Mammary epithelial cell (primary cell): Measurements from ENCODE around the gene BTBD6.
"Not testable (repeated sequence)": the region's sequence is repeated elsewhere in the genome, so short reads cannot be mapped to it uniquely, and the experiment has no call there.

Experiments
- CTCF ChIP-seq, 2 donors: IDR thresholded peaks in 1 of 2; conservative IDR thresholded peaks in 1 of 2; 2 replicates each; pipeline ENCODE4 v1.5.1; 2011 to 2012; ENCODE audit warnings: inconsistent platforms in 2 of 2, low read length in 2 of 2, mild to moderate bottlenecking in 2 of 2, control low read depth in 1 of 2, low read depth in 1 of 2; ENCODE audit not compliant: insufficient read depth in 1 of 2; ENCODE audit errors: extremely low read depth in 1 of 2
- EZH2 ChIP-seq: IDR thresholded peaks from 2 replicates; pipeline ENCODE4 v1.6.1; 2012; ENCODE audit warnings: low read length, inconsistent platforms, borderline replicate concordance

- not testable (repeated sequence) for TF ChIP-seq EZH2; CTCF (conservative IDR thresholded peaks at IDR 0.05 in 1 of 2, IDR thresholded peaks at IDR 0.05 in 1 of 2; ENCODE audit: extremely low read depth in 1 of 2, insufficient read depth in 1 of 2, low read depth in 1 of 2, low read length in 2 of 2)
These were observed 29.1 kb downstream of the BTBD6 start for GRCh38 chr14:105277448-105277847.
